ENCODE measurements around the gene TSPAN4. TPM values are rescaled to one million over a fixed set of nuclear protein-coding genes. Genes with fewer than 3 reads are reported as not detected.

TSPAN4 gene
- total and polyA plus RNA-seq, 2 of the 13 experiments (the other 11 are each of a cell fraction or from before 2014, with no cell fraction given): 31.7 to 68.3 TPM

DNA sequence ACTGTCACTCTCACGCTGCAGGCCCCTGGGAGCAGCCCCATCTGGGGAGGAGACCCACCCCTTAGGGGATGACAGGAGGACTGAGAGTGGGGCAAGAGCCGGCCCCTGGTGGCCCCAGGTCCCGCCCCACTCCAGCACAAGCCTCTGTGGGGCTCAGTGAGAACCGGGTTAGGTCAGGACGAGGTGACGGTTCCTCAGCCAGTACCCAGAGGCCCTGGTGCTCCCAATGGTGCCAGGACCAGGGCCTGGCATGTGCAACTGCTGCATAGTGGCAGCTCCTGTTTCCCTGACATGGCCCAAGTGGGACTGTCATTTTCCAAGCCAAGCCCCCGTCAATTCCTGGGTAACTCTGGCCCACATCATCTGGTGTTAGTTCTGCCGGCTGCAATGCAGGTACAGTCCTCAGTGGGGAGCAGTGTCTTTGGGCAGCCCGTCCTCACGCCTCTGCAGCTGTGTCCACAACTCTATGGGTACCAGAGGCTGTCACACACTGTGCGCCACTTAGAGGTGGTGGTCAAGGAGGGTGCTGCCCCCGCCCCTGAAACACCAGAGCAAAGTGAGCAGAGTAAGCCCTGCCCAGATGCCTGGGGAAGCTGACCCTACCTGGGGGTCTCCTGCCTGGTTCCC, 52.0 kb downstream of the TSPAN4 start (continued):
- TF ChIP-seq ZNF24 (IDR thresholded peaks at IDR 0.05) (no peak), HNRNPUL1 (IDR thresholded peaks at IDR 0.05; ENCODE audit: low read depth, low read length) (no peak), TSC22D2 (CRISPR knock-in tag; IDR thresholded peaks at IDR 0.05; ENCODE audit: borderline replicate concordance) (no peak)
- TF ChIP-seq, protein P1, sequence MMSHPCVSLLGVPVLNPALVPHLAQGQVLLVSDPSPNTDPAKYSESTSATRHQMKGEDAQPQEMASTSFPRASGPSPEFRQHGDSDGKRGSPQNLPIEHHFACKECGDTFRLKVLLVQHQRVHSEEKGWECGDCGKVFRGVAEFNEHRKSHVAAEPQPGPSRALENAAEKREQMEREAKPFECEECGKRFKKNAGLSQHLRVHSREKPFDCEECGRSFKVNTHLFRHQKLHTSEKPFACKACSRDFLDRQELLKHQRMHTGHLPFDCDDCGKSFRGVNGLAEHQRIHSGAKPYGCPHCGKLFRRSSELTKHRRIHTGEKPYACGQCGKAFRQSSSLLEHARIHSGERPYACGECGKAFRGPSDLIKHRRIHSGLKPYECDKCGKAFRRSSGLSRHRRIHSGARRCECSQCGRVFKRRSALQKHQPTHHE (CRISPR knock-in tag; IDR thresholded peaks at IDR 0.05; ENCODE audit: borderline replicate concordance): no peak

DNA sequence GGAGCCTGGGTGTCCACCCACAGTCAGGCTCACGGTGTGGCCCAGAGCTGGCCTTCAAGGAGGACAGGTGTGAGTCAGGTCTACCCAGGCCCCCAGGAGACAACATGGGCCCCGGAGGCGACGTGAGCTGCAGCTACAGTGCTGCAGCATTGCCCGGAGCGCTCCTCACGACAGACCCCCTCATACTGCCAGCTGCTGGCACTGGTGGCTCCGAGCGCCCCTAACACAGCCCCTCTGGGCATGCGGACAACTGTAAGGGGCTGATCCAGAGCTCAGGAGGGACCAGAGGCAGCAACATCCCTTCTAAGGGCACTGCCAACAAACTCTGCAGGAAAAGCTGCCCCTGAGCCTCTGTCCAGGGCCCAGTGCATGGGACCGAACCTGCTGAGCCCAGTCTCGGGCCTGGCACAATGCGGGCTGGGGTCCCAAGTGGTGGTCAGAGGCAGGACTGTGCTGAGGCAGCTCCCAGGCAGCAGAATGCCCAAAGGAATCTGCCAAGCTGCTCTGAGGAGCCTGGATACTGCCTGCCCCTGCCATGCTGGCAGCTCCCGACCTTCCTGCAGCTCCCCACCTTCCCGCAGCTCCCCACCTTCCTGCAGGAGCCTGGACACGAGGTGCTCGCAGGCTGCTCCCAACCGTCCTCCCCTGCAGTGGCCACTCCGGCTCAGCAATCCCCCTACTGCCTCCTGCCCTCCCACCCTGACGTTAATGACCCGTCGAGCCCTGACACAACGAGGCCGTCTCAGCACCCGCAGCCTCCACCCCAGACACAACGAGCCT, 52.9 kb downstream of the TSPAN4 start:
- 83% methylated on average over 14 of the region's 26 CpGs for WGBS (ENCODE audit: low lambda C conversion rate)

More for the DNA sequence above, 52.9 kb downstream of the TSPAN4 start:
- ChIA-PET CTCF (ENCODE audit: low intra/inter-chr PET ratio, low total read pairs) (no interaction called here), POLR2A (interaction anchor here (1.0 kb wide), 1 partner anchor 15 kb away, joined by 4 read pairs; the partner anchor contains the start of gene CHID1)
- no peaks in the 10 kb centered on the region for H4K20me1 ChIP-seq (ENCODE audit: insufficient read depth, low read length)
- TF ChIP-seq, protein P2, sequence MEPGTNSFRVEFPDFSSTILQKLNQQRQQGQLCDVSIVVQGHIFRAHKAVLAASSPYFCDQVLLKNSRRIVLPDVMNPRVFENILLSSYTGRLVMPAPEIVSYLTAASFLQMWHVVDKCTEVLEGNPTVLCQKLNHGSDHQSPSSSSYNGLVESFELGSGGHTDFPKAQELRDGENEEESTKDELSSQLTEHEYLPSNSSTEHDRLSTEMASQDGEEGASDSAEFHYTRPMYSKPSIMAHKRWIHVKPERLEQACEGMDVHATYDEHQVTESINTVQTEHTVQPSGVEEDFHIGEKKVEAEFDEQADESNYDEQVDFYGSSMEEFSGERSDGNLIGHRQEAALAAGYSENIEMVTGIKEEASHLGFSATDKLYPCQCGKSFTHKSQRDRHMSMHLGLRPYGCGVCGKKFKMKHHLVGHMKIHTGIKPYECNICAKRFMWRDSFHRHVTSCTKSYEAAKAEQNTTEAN (CRISPR knock-in tag; conservative IDR thresholded peaks at IDR 0.05): no peak
- TF ChIP-seq ZNF598 (CRISPR knock-in tag; IDR thresholded peaks at IDR 0.05; ENCODE audit: borderline replicate concordance) (no peak), JARID2 (CRISPR knock-in tag; IDR thresholded peaks at IDR 0.05; ENCODE audit: insufficient replicate concordance) (no peak), HMG20B (CRISPR knock-in tag; conservative IDR thresholded peaks at IDR 0.05) (no peak), ZNF773 (CRISPR knock-in tag; IDR thresholded peaks at IDR 0.05; ENCODE audit: borderline replicate concordance) (no peak)
- in situ Hi-C loops (cut with HindIII; ENCODE audit: extremely low pct_ligation_motif_present, low pct_unique_long_range_greater_than_20kb): no loop called here
- no peaks in the 10 kb centered on the region for H3K27me3 ChIP-seq (ENCODE audit: control insufficient read depth in 1 of 2, insufficient read depth in 2 of 2, low read length in 2 of 2)
- intact Hi-C loops (cut with micrococcal nuclease; ENCODE audit: unreplicated experiment): no loop called here
- H3K27ac ChIP-seq (ENCODE audit: extremely low read length, insufficient read depth, low read length): no peak overlapping the region
- ATAC-seq (no peak), FAIRE-seq (no peak), DNase-seq (ENCODE audit: low spot score) (no peak)
- H3K36me3 ChIP-seq (replicated peaks in 1 of 2; ENCODE audit: control insufficient read depth in 1 of 2, insufficient read depth in 2 of 2, low read length in 2 of 2): peaks cover 6 to 22% of the 10 kb centered on the region in 2 experiments
- BruUV-seq (replicated peaks): no TSS peak
- no peak overlapping the region for H3K9ac ChIP-seq (ENCODE audit: insufficient read depth, low read depth, low read length)
- H3K9me3 ChIP-seq (ENCODE audit: low read length): no peaks in the 10 kb centered on the region
- no peak overlapping the region for H3K4me3 ChIP-seq (replicated peaks in 1 of 3; ENCODE audit: insufficient read depth in 1 of 3, low read depth in 2 of 3, low read length in 3 of 3)
- H2AFZ ChIP-seq (ENCODE audit: low read length): no peak overlapping the region
- H3K4me2 ChIP-seq (ENCODE audit: low read depth, low read length): no peak overlapping the region
- no peaks in the 10 kb centered on the region for H3K79me2 ChIP-seq (ENCODE audit: insufficient read depth, low read length)
- no peaks in the 10 kb centered on the region for H3K4me1 ChIP-seq (ENCODE audit: insufficient read depth, low read length)
